Liver (tissue), 3 donors: Measurements from ENCODE around the gene RPTOR.

ENCODE experiments used
- CTCF ChIP-seq: fragments of 150-350 bp; IDR thresholded peaks from 2 replicates; pipeline ENCODE4 v1.5.1; 2017; ENCODE audit warnings: improper control_type of control experiment, low read depth, low read length; ENCODE audit not compliant: missing input control
- FOXA1 ChIP-seq: IDR thresholded peaks from 2 replicates; pipeline ENCODE4 v1.6.1; 2016; ENCODE audit warnings: antibody characterized with exemption
- GABPA ChIP-seq, 2 donors: IDR thresholded peaks in 1 of 2; conservative IDR thresholded peaks in 1 of 2; 2 replicates each; pipeline ENCODE4 v1.6.1; 2016; ENCODE audit warnings: antibody characterized with exemption in 2 of 2, mild to moderate bottlenecking in 1 of 2, moderate library complexity in 1 of 2
- HNF4A ChIP-seq, 2 donors: conservative IDR thresholded peaks; 2 replicates each; pipeline ENCODE4 v1.6.1; 2016; ENCODE audit warnings: antibody characterized with exemption in 2 of 2, mild to moderate bottlenecking in 2 of 2
- RAD21 ChIP-seq, 2 donors: IDR thresholded peaks; 2 replicates each; pipeline ENCODE4 v1.6.1; 2016; ENCODE audit warnings: antibody characterized with exemption in 2 of 2, mild to moderate bottlenecking in 2 of 2
- REST ChIP-seq: IDR thresholded peaks from 2 replicates; pipeline ENCODE4 v1.6.1; 2016; ENCODE audit warnings: antibody characterized with exemption, mild to moderate bottlenecking
- donor health status: healthy.
- donor health status: healthy.

- TF ChIP-seq REST (no peak), CTCF (no peak), HNF4A (conservative IDR thresholded peaks at IDR 0.05) (no peak), GABPA (IDR thresholded peaks at IDR 0.05 in 1 of 2, conservative IDR thresholded peaks at IDR 0.05 in 1 of 2) (no peak), FOXA1 (no peak), RAD21 (IDR thresholded peaks at IDR 0.05) (no peak)
Observed at GRCh38 chr17:80880648-80880985, 336.0 kb downstream of the RPTOR start.
